ENCODE measurements around the gene CHRNA3. TPM values are rescaled to one million over a fixed set of nuclear protein-coding genes. Genes with fewer than 3 reads are reported as not detected.

Gene CHRNA3
- total and polyA plus RNA-seq, 8 donors, result 0.05 to 1.0 (median 0.20) TPM; not detected in 2

DNA sequence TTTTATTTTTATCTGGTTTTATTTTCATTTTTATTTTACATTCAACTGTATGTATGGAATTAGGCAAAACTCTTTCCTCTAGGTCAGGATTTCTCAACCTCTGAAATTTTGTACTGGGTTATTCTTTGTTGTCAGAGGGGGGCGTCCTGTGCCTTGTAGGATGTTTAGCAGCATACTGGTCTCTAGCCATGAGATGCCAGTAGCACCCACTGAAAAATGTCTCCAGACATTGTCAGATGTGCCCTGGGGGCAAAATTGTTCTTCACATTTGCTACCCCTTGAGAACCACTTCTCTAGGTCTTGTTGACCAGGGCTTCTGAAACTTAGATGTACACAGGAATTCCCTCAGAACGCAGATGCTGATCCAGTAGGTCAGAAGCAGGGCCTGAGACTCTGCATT lies 50.1 kb downstream of the CHRNA3 start:
- H3K27ac ChIP-seq, result no peak overlapping the region
- DNase-seq, result no peak
- no peak overlapping the region for H3K4me3 ChIP-seq
- TF ChIP-seq CTCF (IDR thresholded peaks at IDR 0.05), result no peak
- no peaks in the 10 kb centered on the region for H3K9me3 ChIP-seq
- H3K27me3 ChIP-seq, result no peaks in the 10 kb centered on the region
- intact Hi-C loops (cut with DNase I), result no loop called here
- ATAC-seq, result no peak
- no peak for FAIRE-seq
- no peaks in the 10 kb centered on the region for H3K36me3 ChIP-seq
- WGBS, 2 donors, result 75 to 85% methylated on average over 2 of the region's 2 CpGs
- peaks cover 0 to 4% (median 0%) of the 10 kb centered on the region in 3 donors for H3K4me1 ChIP-seq

GRCh38 chr15:78567531-78567930 lies 53.3 kb downstream of the CHRNA3 start:
- 72 to 81% methylated on average over 4 of the region's 4 CpGs for WGBS, 2 donors
- TF ChIP-seq CTCF (IDR thresholded peaks at IDR 0.05), result no peak

GRCh38 chr15:78565951-78566774 lies 54.6 kb downstream of the CHRNA3 start:
- H3K9me3 ChIP-seq, result no peaks in the 10 kb centered on the region
- no peaks in the 10 kb centered on the region for H3K36me3 ChIP-seq
- H3K4me1 ChIP-seq, result peaks cover 0 to 4% (median 0%) of the 10 kb centered on the region in 3 donors
- no peak for FAIRE-seq
- intact Hi-C loops (cut with DNase I), result no loop called here
- peak in 1 of 6 donors; percentile 17 for DNase-seq
- 2 to 3% methylated on average over 19 of the region's 19 CpGs for WGBS, 2 donors
- ATAC-seq, result peak; percentile 22 to 39 (median 36)
- TF ChIP-seq CTCF (IDR thresholded peaks at IDR 0.05), result peak in 1 of 4 donors; percentile 11
- no peaks in the 10 kb centered on the region for H3K27me3 ChIP-seq
- peak overlapping the region in 2 of 4 donors; percentile 64 to 72 for H3K27ac ChIP-seq
- H3K4me3 ChIP-seq, result peak overlapping the region; percentile 41 to 60 (median 52)

More at GRCh38 chr15:78567531-78567930, 53.3 kb downstream of the CHRNA3 start:
- no peak for DNase-seq
- no peak for FAIRE-seq
- H3K27me3 ChIP-seq, result no peaks in the 10 kb centered on the region
- H3K4me1 ChIP-seq, result peaks cover 0 to 4% (median 0%) of the 10 kb centered on the region in 3 donors
- H3K9me3 ChIP-seq, result no peaks in the 10 kb centered on the region
- ATAC-seq, result no peak
- no peaks in the 10 kb centered on the region for H3K36me3 ChIP-seq
- H3K4me3 ChIP-seq, result no peak overlapping the region
- no peak overlapping the region for H3K27ac ChIP-seq
- intact Hi-C loops (cut with DNase I), result no loop called here

GRCh38 chr15:78565097-78565950 lies 55.5 kb downstream of the CHRNA3 start, which contains the start of gene CHRNA5:
Gene CHRNA5, plus strand, starts transcription at chr15:78565520. Its CDS starts 200 bp downstream, at chr15:78565720.
- DNase-seq (peak; percentile 72 to 97 (median 90)), ATAC-seq (peak; percentile 83 to 98 (median 96)), FAIRE-seq (no peak)
- intact Hi-C loops (cut with DNase I), result no loop called here
- WGBS, 2 donors, result 0% methylated on average over 60 to 75 of the region's 75 CpGs
- Histone ChIP-seq H3K4me1 (peaks cover 0 to 4% (median 0%) of the 10 kb centered on the region in 3 donors), H3K9me3 (no peaks in the 10 kb centered on the region), H3K36me3 (no peaks in the 10 kb centered on the region), H3K27ac (peak within 1 kb of the TSS in 3 of 4 donors; percentile 40 to 72 (median 64)), H3K4me3 (peak within 1 kb of the TSS; percentile 41 to 60 (median 52)), H3K27me3 (no peaks in the 10 kb centered on the region)
- no peak for TF ChIP-seq CTCF (IDR thresholded peaks at IDR 0.05)
